Stomach smooth muscle (tissue), 2 donors: ENCODE results near the gene NXF1.
"Not testable (repeated sequence)": the region's sequence is repeated elsewhere in the genome, so short reads cannot be mapped to it uniquely, and the experiment has no call there.

Source experiments
- H3K27ac ChIP-seq: one replicate; pipeline ENCODE4 v1.7.0; 2013; ENCODE audit warnings: mild to moderate bottlenecking, low read length, inconsistent platforms
- H3K27me3 ChIP-seq, 2 donors: one replicate each; pipeline ENCODE4 v1.7.0; 2013; ENCODE audit warnings: low read length in 2 of 2; ENCODE audit not compliant: insufficient read depth in 2 of 2, control insufficient read depth in 1 of 2
- H3K36me3 ChIP-seq, 2 donors: one replicate each; pipeline ENCODE4 v1.7.0; 2013; ENCODE audit warnings: low read length in 2 of 2; ENCODE audit not compliant: control insufficient read depth in 2 of 2, insufficient read depth in 2 of 2
- H3K4me1 ChIP-seq: one replicate; pipeline ENCODE4 v1.7.0; 2013; ENCODE audit warnings: low read length; ENCODE audit not compliant: control insufficient read depth, insufficient read depth
- H3K4me3 ChIP-seq, 2 donors: one replicate each; pipeline ENCODE4 v1.7.0; 2013; ENCODE audit warnings: low read length in 2 of 2
- H3K9ac ChIP-seq, 2 donors: one replicate each; pipeline ENCODE4 v1.7.0; 2013; ENCODE audit warnings: low read length in 2 of 2, mild to moderate bottlenecking in 1 of 2
- H3K9me3 ChIP-seq, 2 donors: one replicate each; pipeline ENCODE4 v1.7.0; 2013; ENCODE audit warnings: low read length in 2 of 2; ENCODE audit not compliant: control insufficient read depth in 2 of 2
- donor health status: healthy.
- donor health status: Pancreatic carcinoma.

NXF1 gene

DNA sequence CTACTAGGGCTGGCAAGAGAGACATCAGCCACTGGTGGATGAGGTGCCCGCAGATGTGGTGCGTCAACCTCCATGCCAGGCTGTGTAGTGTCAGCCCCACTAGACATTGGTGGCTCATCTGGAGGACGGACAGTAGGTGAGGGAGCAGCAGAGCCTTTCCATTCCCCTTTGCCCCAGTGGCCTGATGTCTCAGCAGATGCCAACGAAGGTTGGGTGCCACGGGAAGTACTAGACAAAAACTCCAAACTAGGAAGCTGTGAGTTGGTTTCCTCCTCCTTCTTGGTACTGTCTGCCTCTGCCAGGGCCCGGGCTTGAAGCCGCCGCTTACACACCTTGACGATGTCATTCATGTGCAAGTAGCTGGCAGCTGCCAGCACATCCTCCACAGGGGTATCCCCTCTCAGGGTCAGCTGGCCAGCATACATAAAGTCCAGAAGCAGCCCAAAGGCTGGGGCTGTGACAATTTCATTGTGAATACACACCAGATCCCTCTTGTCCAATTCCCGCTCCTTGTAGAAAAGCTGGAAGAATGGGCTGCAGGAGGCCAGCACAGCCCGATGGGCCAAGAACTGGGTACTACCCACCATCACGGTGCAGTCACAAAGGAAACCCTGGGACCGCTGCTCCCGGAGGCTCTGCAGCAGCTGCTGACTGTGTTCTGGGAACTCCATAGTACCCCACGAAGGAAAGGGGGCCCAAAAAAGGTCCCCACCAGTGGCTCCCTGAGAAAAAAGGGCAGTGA lies 52.1 kb downstream of the NXF1 start:
- peak overlapping the region; percentile 47 to 83 for H3K9ac ChIP-seq
- H3K4me1 ChIP-seq, result peaks cover 19% of the 10 kb centered on the region
- H3K4me3 ChIP-seq, result peak overlapping the region; percentile 95 to 100
- no peaks in the 10 kb centered on the region for H3K9me3 ChIP-seq
- no peaks in the 10 kb centered on the region for H3K27me3 ChIP-seq
- peaks cover 12 to 14% of the 10 kb centered on the region in 2 donors for H3K36me3 ChIP-seq
- H3K27ac ChIP-seq, result peak overlapping the region; percentile 87

DNA sequence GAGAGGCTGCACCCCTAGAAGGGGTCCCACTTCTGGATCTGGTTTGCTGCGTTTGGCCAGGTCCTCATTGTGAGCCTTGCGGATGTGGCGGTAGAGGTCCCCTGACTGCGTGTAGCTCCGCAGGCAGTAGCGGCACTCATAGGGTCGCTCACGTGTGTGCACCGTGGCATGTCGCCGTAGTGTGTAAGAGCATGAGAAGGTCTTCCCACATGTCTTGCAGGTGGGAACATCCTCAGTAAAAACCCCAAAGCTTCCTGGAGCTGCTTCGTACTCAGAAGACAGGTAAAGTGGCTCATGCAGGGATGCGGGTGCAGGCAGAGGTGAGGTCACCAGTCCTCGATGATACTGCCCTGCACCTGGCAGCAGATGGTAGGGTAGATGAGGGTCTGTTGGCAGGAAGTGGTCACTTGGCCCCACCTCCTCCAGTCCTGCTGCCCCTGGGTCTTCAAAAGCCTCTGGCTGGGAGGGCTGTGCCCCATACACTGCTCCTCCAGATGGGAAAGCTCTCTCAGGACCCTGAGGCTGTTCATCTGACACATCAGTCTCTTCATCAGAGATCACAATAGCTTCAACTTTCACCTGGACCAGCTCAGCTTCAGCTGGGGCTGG lies 53.0 kb downstream of the NXF1 start:
- Histone ChIP-seq H3K27me3 (no peaks in the 10 kb centered on the region), H3K4me1 (peaks cover 19% of the 10 kb centered on the region), H3K9me3 (no peaks in the 10 kb centered on the region), H3K27ac (no peak overlapping the region), H3K4me3 (no peak overlapping the region), H3K9ac (no peak overlapping the region), H3K36me3 (peaks cover 12 to 14% of the 10 kb centered on the region in 2 donors)

DNA sequence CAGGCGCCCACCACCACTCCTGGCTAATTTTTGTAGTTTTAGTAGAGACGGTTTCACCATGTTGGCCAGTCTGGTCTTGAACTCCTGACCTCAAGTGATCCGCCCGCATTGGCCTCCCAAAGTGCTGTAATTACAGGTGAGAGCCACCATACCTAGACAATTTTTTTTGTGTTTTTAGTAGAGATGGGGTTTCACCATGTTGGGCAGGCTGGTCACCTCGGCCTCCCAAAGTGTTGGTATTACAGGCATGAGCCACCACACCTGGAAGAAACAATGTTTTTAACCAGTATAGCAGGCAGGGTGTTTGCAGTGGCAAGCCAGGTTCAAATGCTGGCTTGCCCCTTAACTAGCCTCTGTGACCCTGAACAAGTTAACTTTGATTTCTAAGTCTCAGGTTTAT lies 55.3 kb downstream of the NXF1 start:
- not testable (repeated sequence) for H3K4me3 ChIP-seq, H3K9me3 ChIP-seq, H3K27ac ChIP-seq, H3K9ac ChIP-seq, H3K27me3 ChIP-seq
- Histone ChIP-seq H3K36me3 (peaks cover 12 to 14% of the 10 kb centered on the region in 2 donors), H3K4me1 (peaks cover 19% of the 10 kb centered on the region)

DNA sequence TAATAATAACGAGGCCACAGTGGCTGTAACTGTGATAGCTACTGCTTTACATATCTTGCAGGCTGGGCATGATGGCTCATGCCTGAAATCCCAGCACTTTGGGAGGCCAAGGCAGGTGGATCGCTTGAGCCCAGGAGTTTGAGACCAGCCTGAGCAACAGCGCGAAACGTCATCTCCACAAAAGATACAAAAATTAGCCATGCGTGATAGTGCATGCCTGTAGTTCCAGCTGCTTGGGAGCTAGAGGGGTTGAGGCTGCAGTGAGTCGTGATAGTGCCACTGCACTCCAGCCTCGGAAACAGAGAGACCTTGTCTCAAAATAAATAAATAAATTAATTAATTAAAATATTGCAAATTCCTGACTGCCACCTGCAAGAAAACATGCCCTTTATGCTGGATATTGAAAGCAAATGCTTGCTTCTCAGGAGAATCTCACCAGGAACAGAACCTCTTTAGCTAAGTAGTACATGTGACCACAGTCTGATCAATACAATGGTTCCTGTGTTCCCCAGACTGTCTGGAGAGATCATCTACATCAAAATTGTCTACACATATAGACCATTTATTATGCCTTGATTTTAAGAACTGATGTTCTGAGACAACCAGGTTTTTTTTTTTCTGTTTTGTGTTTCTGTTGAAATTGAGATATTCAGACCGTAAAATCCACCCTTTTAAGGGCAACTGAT lies 57.6 kb downstream of the NXF1 start:
- Histone ChIP-seq H3K36me3 (peaks cover 8 to 10% of the 10 kb centered on the region in 2 donors), H3K9me3 (no peaks in the 10 kb centered on the region), H3K4me3 (no peak overlapping the region), H3K27ac (no peak overlapping the region), H3K9ac (no peak overlapping the region), H3K27me3 (no peaks in the 10 kb centered on the region), H3K4me1 (peaks cover 6% of the 10 kb centered on the region)
